IMR-90 (cell line): ENCODE results near the gene CLCNKA.
"Not testable (repeated sequence)": the region's sequence is repeated elsewhere in the genome, so short reads cannot be mapped to it uniquely, and the experiment has no call there.

Source experiments
- MXI1 ChIP-seq: IDR thresholded peaks from 2 replicates; pipeline ENCODE4 v1.6.1; 2012; ENCODE audit warnings: low read depth, mild to moderate bottlenecking, low read length, moderate library complexity, borderline replicate concordance
- POLR2A ChIP-seq: IDR thresholded peaks from 2 replicates; pipeline ENCODE4 v1.6.1; 2012; ENCODE audit warnings: mild to moderate bottlenecking, low read depth, low read length
- RCOR1 ChIP-seq: IDR thresholded peaks from 2 replicates; pipeline ENCODE4 v1.6.1; 2012; ENCODE audit warnings: mild to moderate bottlenecking, low read length, improper control_type of control experiment; ENCODE audit not compliant: insufficient replicate concordance
- RFX5 ChIP-seq: IDR thresholded peaks from 2 replicates; pipeline ENCODE4 v1.8.0; 2012; ENCODE audit warnings: low read depth, mild to moderate bottlenecking, low read length, moderate library complexity
- SMC3 ChIP-seq: fragments of 150-350 bp; IDR thresholded peaks from 2 replicates; pipeline ENCODE4 v1.6.1; 2016; ENCODE audit warnings: low read depth, mild to moderate bottlenecking, antibody characterized with exemption, low read length, moderate library complexity
- TF ChIP-seq, protein P1 (sequence below): fragments of 150-350 bp; IDR thresholded peaks from 2 replicates; pipeline ENCODE4 v1.6.1; 2016; ENCODE audit warnings: low read depth, mild to moderate bottlenecking, low read length, moderate library complexity, borderline replicate concordance
- TF ChIP-seq, protein P2 (sequence below): conservative IDR thresholded peaks from 2 replicates; pipeline ENCODE4 v1.5.1; 2012; ENCODE audit warnings: mild to moderate bottlenecking, low read depth, low read length, improper control_type of control experiment
- TF ChIP-seq, protein P3 (sequence below): fragments of 150-350 bp; IDR thresholded peaks from 2 replicates; pipeline ENCODE4 v1.6.1; 2017; ENCODE audit warnings: mild to moderate bottlenecking, antibody characterized with exemption, low read length, low read depth

DNA sequence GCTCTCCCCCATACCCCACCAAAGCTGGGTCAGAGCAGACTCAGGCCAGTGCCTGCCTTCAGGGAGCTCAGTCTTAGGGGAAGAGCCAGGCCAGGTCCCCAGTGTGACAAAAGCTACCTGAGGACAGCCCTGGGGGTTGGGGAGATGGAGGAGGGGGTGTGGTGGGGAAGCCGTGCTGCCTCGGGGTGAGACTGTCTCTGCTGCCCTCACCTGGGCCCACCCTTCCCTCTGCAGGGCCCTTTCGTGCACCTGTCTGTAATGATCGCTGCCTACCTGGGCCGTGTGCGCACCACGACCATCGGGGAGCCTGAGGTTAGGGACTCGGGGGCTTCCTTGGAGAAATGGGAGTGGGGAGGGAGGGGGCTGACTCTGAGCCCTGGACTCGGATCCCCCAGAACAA is 4.5 kb downstream of the CLCNKA start:
- TF ChIP-seq, protein P1, sequence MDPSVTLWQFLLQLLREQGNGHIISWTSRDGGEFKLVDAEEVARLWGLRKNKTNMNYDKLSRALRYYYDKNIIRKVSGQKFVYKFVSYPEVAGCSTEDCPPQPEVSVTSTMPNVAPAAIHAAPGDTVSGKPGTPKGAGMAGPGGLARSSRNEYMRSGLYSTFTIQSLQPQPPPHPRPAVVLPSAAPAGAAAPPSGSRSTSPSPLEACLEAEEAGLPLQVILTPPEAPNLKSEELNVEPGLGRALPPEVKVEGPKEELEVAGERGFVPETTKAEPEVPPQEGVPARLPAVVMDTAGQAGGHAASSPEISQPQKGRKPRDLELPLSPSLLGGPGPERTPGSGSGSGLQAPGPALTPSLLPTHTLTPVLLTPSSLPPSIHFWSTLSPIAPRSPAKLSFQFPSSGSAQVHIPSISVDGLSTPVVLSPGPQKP: not testable (repeated sequence)
- TF ChIP-seq, protein P2, sequence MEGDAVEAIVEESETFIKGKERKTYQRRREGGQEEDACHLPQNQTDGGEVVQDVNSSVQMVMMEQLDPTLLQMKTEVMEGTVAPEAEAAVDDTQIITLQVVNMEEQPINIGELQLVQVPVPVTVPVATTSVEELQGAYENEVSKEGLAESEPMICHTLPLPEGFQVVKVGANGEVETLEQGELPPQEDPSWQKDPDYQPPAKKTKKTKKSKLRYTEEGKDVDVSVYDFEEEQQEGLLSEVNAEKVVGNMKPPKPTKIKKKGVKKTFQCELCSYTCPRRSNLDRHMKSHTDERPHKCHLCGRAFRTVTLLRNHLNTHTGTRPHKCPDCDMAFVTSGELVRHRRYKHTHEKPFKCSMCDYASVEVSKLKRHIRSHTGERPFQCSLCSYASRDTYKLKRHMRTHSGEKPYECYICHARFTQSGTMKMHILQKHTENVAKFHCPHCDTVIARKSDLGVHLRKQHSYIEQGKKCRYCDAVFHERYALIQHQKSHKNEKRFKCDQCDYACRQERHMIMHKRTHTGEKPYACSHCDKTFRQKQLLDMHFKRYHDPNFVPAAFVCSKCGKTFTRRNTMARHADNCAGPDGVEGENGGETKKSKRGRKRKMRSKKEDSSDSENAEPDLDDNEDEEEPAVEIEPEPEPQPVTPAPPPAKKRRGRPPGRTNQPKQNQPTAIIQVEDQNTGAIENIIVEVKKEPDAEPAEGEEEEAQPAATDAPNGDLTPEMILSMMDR: not testable (repeated sequence)
- not testable (repeated sequence) for TF ChIP-seq POLR2A, SMC3, RFX5, MXI1, RCOR1
- TF ChIP-seq, protein P3, sequence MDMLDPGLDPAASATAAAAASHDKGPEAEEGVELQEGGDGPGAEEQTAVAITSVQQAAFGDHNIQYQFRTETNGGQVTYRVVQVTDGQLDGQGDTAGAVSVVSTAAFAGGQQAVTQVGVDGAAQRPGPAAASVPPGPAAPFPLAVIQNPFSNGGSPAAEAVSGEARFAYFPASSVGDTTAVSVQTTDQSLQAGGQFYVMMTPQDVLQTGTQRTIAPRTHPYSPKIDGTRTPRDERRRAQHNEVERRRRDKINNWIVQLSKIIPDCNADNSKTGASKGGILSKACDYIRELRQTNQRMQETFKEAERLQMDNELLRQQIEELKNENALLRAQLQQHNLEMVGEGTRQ: not testable (repeated sequence)
